Stimulated activated CD8-positive, alpha-beta memory T cell treated with anti-CD3 and anti-CD28 coated beads, Interleukin-7, amount 100 ng/mL, for 24 hours (primary cell): ENCODE data around the gene ZFP82.

Source experiments
- DNase-seq: peaks from one replicate; pipeline ENCODE4 v3.0.0-alpha.2; 2020; ENCODE audit warnings: low read depth

Gene ZFP82

GRCh38 chr19:36371886-36372285 lies 46.6 kb downstream of the ZFP82 start:
- no peak for DNase-seq

- no peak for DNase-seq
These were observed 54.6 kb downstream of the ZFP82 start for GRCh38 chr19:36363845-36364244.
